SK-N-SH treated with all-trans-retinoic acid at 6 μM for 48 hours (cell line): ENCODE measurements around the gene WBP1L.

Source experiments
- ATAC-seq: fragments of 200-7000 bp; cut with Tn5 transposase; 3 replicates; pipeline ENCODE4 v1.9.1; 2020; ENCODE audit warnings: mild to moderate bottlenecking, moderate library complexity
- ARNTL ChIP-seq: fragments of 450-650 bp; formaldehyde crosslinking; IDR thresholded peaks from 2 replicates; pipeline ENCODE4 v1.5.0; 2020; ENCODE audit warnings: low read depth, mild to moderate bottlenecking, moderate library complexity, borderline replicate concordance
- BACH2 ChIP-seq: fragments of 250-450 bp; sonication (Bioruptor Pico); IDR thresholded peaks from 2 replicates; pipeline ENCODE4 v1.9.0; 2021; ENCODE audit warnings: mild to moderate bottlenecking, borderline replicate concordance
- CSDC2 ChIP-seq: fragments of 250-450 bp; sonication (Bioruptor Pico); IDR thresholded peaks from 2 replicates; pipeline ENCODE4 v1.5.0; 2020; ENCODE audit warnings: mild to moderate bottlenecking, moderate library complexity
- GLIS3 ChIP-seq: fragments of 250-450 bp; sonication (Bioruptor Pico); IDR thresholded peaks from 2 replicates; pipeline ENCODE4 v1.5.0; 2020; ENCODE audit warnings: mild to moderate bottlenecking, moderate library complexity
- OSR1 ChIP-seq: fragments of 250-450 bp; sonication (Bioruptor Pico); IDR thresholded peaks from 2 replicates; pipeline ENCODE4 v1.8.0; 2022; ENCODE audit warnings: moderate library complexity, mild to moderate bottlenecking, inconsistent platforms
- PPARA ChIP-seq: fragments of 250-450 bp; sonication (Bioruptor Pico); IDR thresholded peaks from 2 replicates; pipeline ENCODE4 v1.5.0; 2020; ENCODE audit warnings: mild to moderate bottlenecking, borderline replicate concordance
- RARB ChIP-seq: fragments of 250-450 bp; sonication (Bioruptor Pico); IDR thresholded peaks from 2 replicates; pipeline ENCODE4 v1.8.0; 2021; ENCODE audit warnings: mild to moderate bottlenecking, moderate library complexity
- SNAI2 ChIP-seq: fragments of 250-450 bp; sonication (Bioruptor Pico); IDR thresholded peaks from 2 replicates; pipeline ENCODE4 v1.5.0; 2020; ENCODE audit warnings: mild to moderate bottlenecking, moderate library complexity
- TCF4 ChIP-seq: fragments of 250-450 bp; sonication (Bioruptor Pico); IDR thresholded peaks from 2 replicates; pipeline ENCODE4 v1.8.0; 2021; ENCODE audit warnings: mild to moderate bottlenecking, moderate library complexity, borderline replicate concordance
- TOX ChIP-seq: fragments of 250-450 bp; sonication (Bioruptor Pico); IDR thresholded peaks from 2 replicates; pipeline ENCODE4 v1.8.0; 2021; ENCODE audit warnings: mild to moderate bottlenecking, moderate library complexity, borderline replicate concordance
- ZC3H10 ChIP-seq: fragments of 250-450 bp; sonication (Bioruptor Pico); IDR thresholded peaks from 2 replicates; pipeline ENCODE4 v1.5.1; 2021; ENCODE audit warnings: mild to moderate bottlenecking, moderate library complexity
- ZFP3 ChIP-seq: fragments of 250-450 bp; sonication (Bioruptor Pico); IDR thresholded peaks from 2 replicates; pipeline ENCODE4 v1.5.0; 2020; ENCODE audit warnings: mild to moderate bottlenecking, moderate library complexity
- ZFP30 ChIP-seq: fragments of 450-650 bp; formaldehyde crosslinking; IDR thresholded peaks from 2 replicates; pipeline ENCODE4 v1.5.0; 2022; ENCODE audit warnings: mild to moderate bottlenecking, moderate library complexity
- ZNF565 ChIP-seq: fragments of 450-650 bp; formaldehyde crosslinking; conservative IDR thresholded peaks from 2 replicates; pipeline ENCODE4 v1.5.0; 2020; ENCODE audit warnings: low read depth, mild to moderate bottlenecking, moderate library complexity
- ZNF70 ChIP-seq: fragments of 450-650 bp; formaldehyde crosslinking; IDR thresholded peaks from 2 replicates; pipeline ENCODE4 v1.5.0; 2020; ENCODE audit warnings: mild to moderate bottlenecking, moderate library complexity
- ZNF8 ChIP-seq: fragments of 450-650 bp; formaldehyde crosslinking; IDR thresholded peaks from 2 replicates; pipeline ENCODE4 v1.5.0; 2020; ENCODE audit warnings: mild to moderate bottlenecking, moderate library complexity
- TF ChIP-seq, protein P1 (sequence below): fragments of 250-450 bp; sonication (Bioruptor Pico); IDR thresholded peaks from 2 replicates; pipeline ENCODE4 v1.5.1; 2020; ENCODE audit warnings: low read depth, mild to moderate bottlenecking, moderate library complexity
- TF ChIP-seq, protein P2 (sequence below): fragments of 250-450 bp; sonication (Bioruptor Pico); IDR thresholded peaks from 2 replicates; pipeline ENCODE4 v1.5.0; 2020; ENCODE audit warnings: mild to moderate bottlenecking, moderate library complexity
- TF ChIP-seq, protein P3 (sequence below): fragments of 250-450 bp; sonication (Bioruptor Pico); IDR thresholded peaks from 2 replicates; pipeline ENCODE4 v1.5.1; 2021; ENCODE audit warnings: mild to moderate bottlenecking, moderate library complexity

WBP1L gene

DNA sequence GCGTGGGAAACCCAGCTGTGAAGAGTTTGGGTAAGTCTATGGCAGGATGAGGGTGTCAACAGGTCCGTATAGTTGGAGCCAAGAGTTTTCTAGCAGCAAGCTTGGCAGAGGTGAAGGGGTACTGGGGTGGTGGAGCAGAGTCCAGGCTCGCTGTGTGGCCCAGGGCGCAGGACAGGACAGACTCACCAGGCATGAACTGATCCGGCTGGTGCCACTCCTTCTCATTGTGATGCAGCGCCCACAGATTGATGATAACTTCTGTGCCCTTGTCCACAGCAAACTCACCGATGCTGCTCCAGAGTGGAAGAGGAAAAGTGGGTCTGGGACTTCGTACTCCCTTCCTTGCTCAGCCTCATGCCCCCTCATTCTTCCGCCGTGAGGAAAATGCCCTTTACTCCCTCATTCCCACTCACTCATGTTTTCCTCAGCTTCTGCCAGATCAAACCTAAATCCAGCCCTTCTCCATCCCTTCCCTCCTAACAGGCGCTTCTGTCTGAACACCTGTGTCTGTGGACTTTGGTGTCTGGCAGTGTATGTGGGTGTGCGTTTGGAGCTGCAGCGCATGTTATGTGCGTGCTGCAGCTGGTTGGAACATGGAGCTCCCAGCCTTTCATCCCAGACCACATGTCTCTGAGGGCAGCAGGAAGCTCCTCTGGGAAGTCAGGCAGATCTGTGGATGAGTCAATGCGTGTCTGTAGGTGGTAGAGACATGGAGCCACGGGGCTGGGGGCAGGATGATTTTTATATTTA, 87.7 kb downstream of the WBP1L start:
- TF ChIP-seq ZC3H10 (CRISPR knock-in tag) (no peak), ZNF565 (no peak)
- ATAC-seq = no peak

DNA sequence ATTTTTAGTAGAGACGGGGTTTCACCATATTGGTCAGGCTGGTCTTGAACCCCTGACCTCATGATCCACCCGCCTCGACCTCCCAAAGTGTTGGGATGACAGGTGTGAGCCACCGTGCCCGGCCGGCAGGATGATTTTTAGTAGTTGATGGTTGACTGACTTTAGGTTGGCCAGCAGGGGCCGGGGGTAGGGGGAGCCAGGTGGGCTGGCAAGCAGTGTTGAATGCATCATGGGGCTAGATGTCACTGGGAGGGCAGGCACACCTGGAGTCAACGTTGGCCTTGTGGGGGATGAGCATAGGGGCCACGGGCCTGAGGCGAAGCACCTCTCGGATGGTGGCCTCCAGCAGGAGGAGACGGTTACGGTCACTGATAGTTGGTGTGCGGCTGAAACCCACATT, 88.5 kb downstream of the WBP1L start:
- no peak for TF ChIP-seq GLIS3 (CRISPR knock-in tag)
- TF ChIP-seq, protein P1, sequence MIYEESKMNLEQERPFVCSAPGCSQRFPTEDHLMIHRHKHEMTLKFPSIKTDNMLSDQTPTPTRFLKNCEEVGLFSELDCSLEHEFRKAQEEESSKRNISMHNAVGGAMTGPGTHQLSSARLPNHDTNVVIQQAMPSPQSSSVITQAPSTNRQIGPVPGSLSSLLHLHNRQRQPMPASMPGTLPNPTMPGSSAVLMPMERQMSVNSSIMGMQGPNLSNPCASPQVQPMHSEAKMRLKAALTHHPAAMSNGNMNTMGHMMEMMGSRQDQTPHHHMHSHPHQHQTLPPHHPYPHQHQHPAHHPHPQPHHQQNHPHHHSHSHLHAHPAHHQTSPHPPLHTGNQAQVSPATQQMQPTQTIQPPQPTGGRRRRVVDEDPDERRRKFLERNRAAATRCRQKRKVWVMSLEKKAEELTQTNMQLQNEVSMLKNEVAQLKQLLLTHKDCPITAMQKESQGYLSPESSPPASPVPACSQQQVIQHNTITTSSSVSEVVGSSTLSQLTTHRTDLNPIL (CRISPR knock-in tag) = no peak
- TF ChIP-seq RARB (CRISPR knock-in tag) = no peak
- TF ChIP-seq ZFP3 = no peak
- TF ChIP-seq BACH2 (CRISPR knock-in tag) = no peak
- TF ChIP-seq ZFP30 (CRISPR knock-in tag) = no peak
- TF ChIP-seq ZNF70 = no peak
- TF ChIP-seq ZNF565 = no peak
- TF ChIP-seq CSDC2 (CRISPR knock-in tag) = no peak
- TF ChIP-seq, protein P2, sequence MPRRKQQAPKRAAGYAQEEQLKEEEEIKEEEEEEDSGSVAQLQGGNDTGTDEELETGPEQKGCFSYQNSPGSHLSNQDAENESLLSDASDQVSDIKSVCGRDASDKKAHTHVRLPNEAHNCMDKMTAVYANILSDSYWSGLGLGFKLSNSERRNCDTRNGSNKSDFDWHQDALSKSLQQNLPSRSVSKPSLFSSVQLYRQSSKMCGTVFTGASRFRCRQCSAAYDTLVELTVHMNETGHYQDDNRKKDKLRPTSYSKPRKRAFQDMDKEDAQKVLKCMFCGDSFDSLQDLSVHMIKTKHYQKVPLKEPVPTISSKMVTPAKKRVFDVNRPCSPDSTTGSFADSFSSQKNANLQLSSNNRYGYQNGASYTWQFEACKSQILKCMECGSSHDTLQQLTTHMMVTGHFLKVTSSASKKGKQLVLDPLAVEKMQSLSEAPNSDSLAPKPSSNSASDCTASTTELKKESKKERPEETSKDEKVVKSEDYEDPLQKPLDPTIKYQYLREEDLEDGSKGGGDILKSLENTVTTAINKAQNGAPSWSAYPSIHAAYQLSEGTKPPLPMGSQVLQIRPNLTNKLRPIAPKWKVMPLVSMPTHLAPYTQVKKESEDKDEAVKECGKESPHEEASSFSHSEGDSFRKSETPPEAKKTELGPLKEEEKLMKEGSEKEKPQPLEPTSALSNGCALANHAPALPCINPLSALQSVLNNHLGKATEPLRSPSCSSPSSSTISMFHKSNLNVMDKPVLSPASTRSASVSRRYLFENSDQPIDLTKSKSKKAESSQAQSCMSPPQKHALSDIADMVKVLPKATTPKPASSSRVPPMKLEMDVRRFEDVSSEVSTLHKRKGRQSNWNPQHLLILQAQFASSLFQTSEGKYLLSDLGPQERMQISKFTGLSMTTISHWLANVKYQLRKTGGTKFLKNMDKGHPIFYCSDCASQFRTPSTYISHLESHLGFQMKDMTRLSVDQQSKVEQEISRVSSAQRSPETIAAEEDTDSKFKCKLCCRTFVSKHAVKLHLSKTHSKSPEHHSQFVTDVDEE (CRISPR knock-in tag) = no peak
- TF ChIP-seq, all 23 proteins: peak for 0
- ATAC-seq = no peak

DNA sequence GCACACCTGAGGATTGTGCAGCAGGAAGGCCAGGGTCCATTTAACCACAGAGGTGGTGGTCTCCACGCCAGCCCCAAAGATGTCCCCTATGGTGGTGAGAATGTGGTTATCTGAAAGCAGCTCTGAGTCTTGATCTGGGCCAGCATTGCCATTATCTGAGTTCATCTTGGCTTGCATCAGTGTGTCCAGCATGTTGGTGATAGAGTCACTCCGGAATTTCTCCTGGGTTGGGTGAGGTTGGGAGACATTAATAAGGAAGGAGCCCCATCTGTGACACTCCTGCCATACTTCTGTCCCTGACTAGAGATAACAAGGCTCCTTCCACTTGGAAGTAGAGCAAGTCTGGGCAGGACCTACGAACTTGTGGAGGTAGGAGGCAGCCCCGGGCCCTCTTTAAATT, 89.2 kb downstream of the WBP1L start:
- TF ChIP-seq TCF4 (CRISPR knock-in tag) = no peak
- TF ChIP-seq RARB (CRISPR knock-in tag) = no peak
- no peak for TF ChIP-seq BACH2 (CRISPR knock-in tag)
- TF ChIP-seq, protein P2 (CRISPR knock-in tag) = no peak
- no peak for TF ChIP-seq ZNF8 (CRISPR knock-in tag)
- TF ChIP-seq ZNF565 = no peak
- TF ChIP-seq TOX (CRISPR knock-in tag) = no peak
- TF ChIP-seq OSR1 (CRISPR knock-in tag) = no peak
- no peak for TF ChIP-seq ZC3H10 (CRISPR knock-in tag)
- TF ChIP-seq ARNTL (CRISPR knock-in tag) = no peak
- TF ChIP-seq SNAI2 (CRISPR knock-in tag) = no peak
- no peak for ATAC-seq

DNA sequence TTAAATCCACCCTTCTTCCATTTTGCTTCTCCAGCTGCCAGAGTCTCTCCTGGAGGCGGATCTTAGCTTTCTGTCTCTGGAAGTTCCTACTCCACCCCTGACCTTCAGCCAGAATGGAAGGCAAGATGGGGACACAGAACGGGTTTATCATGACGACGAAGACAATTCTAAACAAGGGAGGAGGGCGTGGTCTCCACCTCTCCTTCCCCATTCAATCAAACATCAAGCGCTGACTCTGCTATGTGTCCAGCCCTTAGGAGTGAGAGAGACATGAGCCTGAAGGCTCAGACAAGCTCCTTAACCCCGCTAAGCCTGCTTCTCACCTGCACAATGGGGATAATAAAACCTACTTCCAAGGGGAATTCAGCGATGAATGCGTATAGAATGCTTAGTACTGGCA, 90.4 kb downstream of the WBP1L start:
- ATAC-seq = no peak
- TF ChIP-seq CSDC2 (CRISPR knock-in tag) = no peak
- TF ChIP-seq, protein P3, sequence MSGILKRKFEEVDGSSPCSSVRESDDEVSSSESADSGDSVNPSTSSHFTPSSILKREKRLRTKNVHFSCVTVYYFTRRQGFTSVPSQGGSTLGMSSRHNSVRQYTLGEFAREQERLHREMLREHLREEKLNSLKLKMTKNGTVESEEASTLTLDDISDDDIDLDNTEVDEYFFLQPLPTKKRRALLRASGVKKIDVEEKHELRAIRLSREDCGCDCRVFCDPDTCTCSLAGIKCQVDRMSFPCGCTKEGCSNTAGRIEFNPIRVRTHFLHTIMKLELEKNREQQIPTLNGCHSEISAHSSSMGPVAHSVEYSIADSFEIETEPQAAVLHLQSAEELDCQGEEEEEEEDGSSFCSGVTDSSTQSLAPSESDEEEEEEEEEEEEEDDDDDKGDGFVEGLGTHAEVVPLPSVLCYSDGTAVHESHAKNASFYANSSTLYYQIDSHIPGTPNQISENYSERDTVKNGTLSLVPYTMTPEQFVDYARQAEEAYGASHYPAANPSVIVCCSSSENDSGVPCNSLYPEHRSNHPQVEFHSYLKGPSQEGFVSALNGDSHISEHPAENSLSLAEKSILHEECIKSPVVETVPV (CRISPR knock-in tag) = no peak
- no peak for TF ChIP-seq GLIS3 (CRISPR knock-in tag)
- TF ChIP-seq TCF4 (CRISPR knock-in tag) = no peak
- TF ChIP-seq PPARA (CRISPR knock-in tag) = no peak
- TF ChIP-seq TOX (CRISPR knock-in tag) = no peak
